Cardiac fibroblast (primary cell): ENCODE results near the gene DDA1.

Experiments used
- DNase-seq, 2 donors: peaks; one replicate each; pipeline versions ENCODE4 v3.0.0 to v3.0.0-alpha.2; 2010; ENCODE audit warnings: low read depth in 2 of 2
- H3K4me3 ChIP-seq, 2 donors: replicated peaks in 1 of 2; 1 replicate in 1 of 2; 2 replicates in 1 of 2; pipeline ENCODE4 v1.5.1; 2011; ENCODE audit warnings: low read depth in 2 of 2, low read length in 2 of 2, mild to moderate bottlenecking in 2 of 2, moderate library complexity in 1 of 2
- CTCF ChIP-seq: IDR thresholded peaks from one replicate; pipeline ENCODE4 v1.5.1; 2011; ENCODE audit warnings: low read depth, mild to moderate bottlenecking, low read length, inconsistent platforms

DDA1 gene

GRCh38 chr19:17336872-17337674 lies 27.7 kb downstream of the DDA1 start, which contains the start of gene GTPBP3:
Gene GTPBP3, plus strand, starts transcription at chr19:17337553. Its CDS starts 59 bp downstream, at chr19:17337612.
- peak within 1 kb of the TSS; percentile 82 to 84 for H3K4me3 ChIP-seq
- peak; percentile 99 for DNase-seq
- TF ChIP-seq CTCF: no peak

- no peak for TF ChIP-seq CTCF
- H3K4me3 ChIP-seq: peak overlapping the region; percentile 82 to 84
- DNase-seq: peak in 1 of 2 donors; percentile 22
These were observed 28.5 kb downstream of the DDA1 start for GRCh38 chr19:17337675-17338432.

GRCh38 chr19:17338433-17339078 lies 29.2 kb downstream of the DDA1 start:
- TF ChIP-seq CTCF: no peak
- peak overlapping the region; percentile 82 to 84 for H3K4me3 ChIP-seq
- DNase-seq: no peak

- no peak for TF ChIP-seq CTCF
- DNase-seq: no peak
- H3K4me3 ChIP-seq: no peak overlapping the region
These were observed 29.9 kb downstream of the DDA1 start for GRCh38 chr19:17339088-17339741.

GRCh38 chr19:17340302-17340870 lies 31.0 kb downstream of the DDA1 start:
- DNase-seq: no peak
- no peak overlapping the region for H3K4me3 ChIP-seq
- no peak for TF ChIP-seq CTCF

GRCh38 chr19:17340871-17341357 lies 31.6 kb downstream of the DDA1 start:
- TF ChIP-seq CTCF: no peak
- DNase-seq: no peak
- H3K4me3 ChIP-seq: no peak overlapping the region
